Measurements from ENCODE around the gene TMEM127. TPM values are rescaled to one million over a fixed set of nuclear protein-coding genes. Genes with fewer than 3 reads are reported as not detected.
A peak's percentile ranks its signal among the peaks of the same experiment; 100 is the strongest.
"Not testable (repeated sequence)": the region's sequence is repeated elsewhere in the genome, so short reads cannot be mapped to it uniquely, and the experiment has no call there.

TMEM127 gene
- total RNA-seq, 4 donors from 2014 or later, result 27.1 to 38.8 (median 30.9) TPM

DNA sequence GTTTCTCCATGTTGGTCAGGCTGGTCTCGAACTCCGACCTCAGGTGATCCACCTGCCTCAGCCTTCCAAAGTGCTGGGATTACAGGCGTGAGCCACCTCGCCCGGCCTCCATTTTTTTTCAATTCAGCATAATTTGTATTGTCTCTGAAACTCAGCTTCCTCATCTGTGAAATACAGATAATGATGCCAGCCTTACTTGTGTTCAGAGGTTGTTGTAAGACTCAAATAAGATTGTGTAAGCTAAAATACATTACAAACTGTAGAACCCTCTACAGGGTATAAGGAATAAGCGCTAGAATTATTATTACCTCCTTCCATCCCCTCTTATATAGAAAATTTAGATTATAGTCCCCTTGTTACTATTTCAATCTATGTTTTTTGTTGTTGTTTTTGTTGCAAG lies 32.4 kb downstream of the TMEM127 start:
- peaks cover 8 to 9% of the 10 kb centered on the region in 2 donors for H3K4me1 ChIP-seq
- DNase-seq (no peak), ATAC-seq (no peak)
- H3K36me3 ChIP-seq, result no peaks in the 10 kb centered on the region
- intact Hi-C loops (cut with DNase I; ENCODE audit: low total_unique reads), result no loop called here
- no peaks in the 10 kb centered on the region for H3K9me3 ChIP-seq
- no peak overlapping the region for H3K27ac ChIP-seq
- in situ Hi-C loops (cut with MboI; ENCODE audit: low sequenced_read_pairs in 4 of 4), result no loop called here
- no peak for TF ChIP-seq POLR2A (IDR thresholded peaks at IDR 0.05)
- TF ChIP-seq, protein P1, sequence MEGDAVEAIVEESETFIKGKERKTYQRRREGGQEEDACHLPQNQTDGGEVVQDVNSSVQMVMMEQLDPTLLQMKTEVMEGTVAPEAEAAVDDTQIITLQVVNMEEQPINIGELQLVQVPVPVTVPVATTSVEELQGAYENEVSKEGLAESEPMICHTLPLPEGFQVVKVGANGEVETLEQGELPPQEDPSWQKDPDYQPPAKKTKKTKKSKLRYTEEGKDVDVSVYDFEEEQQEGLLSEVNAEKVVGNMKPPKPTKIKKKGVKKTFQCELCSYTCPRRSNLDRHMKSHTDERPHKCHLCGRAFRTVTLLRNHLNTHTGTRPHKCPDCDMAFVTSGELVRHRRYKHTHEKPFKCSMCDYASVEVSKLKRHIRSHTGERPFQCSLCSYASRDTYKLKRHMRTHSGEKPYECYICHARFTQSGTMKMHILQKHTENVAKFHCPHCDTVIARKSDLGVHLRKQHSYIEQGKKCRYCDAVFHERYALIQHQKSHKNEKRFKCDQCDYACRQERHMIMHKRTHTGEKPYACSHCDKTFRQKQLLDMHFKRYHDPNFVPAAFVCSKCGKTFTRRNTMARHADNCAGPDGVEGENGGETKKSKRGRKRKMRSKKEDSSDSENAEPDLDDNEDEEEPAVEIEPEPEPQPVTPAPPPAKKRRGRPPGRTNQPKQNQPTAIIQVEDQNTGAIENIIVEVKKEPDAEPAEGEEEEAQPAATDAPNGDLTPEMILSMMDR (IDR thresholded peaks at IDR 0.05 in 4 of 5, conservative IDR thresholded peaks at IDR 0.05 in 1 of 5), result no peak
- no peak overlapping the region for H3K4me3 ChIP-seq
- no peaks in the 10 kb centered on the region for H3K27me3 ChIP-seq

DNA sequence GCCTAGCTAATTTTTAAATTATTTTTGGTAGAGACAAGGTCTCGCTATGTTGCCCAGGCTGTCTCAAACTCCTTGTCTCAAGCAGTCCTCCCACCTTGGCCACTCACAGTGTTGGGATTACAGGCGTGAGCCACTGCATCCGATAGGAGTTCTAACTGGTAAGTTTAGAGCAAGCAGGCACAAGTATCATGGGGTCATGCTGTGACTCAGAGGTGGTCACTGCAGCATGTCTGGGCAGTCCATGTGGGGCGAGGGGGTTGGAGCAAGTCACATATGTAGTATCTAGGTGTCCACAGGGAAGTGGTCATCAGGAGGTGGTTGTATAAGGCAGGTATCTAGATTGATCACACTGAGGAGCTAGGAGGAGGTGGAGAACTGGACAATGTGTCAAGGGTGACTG lies 34.5 kb downstream of the TMEM127 start:
- no peak for TF ChIP-seq POLR2A (IDR thresholded peaks at IDR 0.05)
- TF ChIP-seq, protein P1 (IDR thresholded peaks at IDR 0.05 in 4 of 5, conservative IDR thresholded peaks at IDR 0.05 in 1 of 5), result no peak
- H3K4me3 ChIP-seq, result no peak overlapping the region
- in situ Hi-C loops (cut with MboI; ENCODE audit: low sequenced_read_pairs in 4 of 4) (no loop called here), intact Hi-C loops (cut with DNase I; ENCODE audit: low total_unique reads) (no loop called here)
- peaks cover 4 to 7% of the 10 kb centered on the region in 2 donors for H3K4me1 ChIP-seq
- ATAC-seq (no peak), DNase-seq (no peak)
- H3K27me3 ChIP-seq, result no peaks in the 10 kb centered on the region
- H3K9me3 ChIP-seq, result no peaks in the 10 kb centered on the region
- no peaks in the 10 kb centered on the region for H3K36me3 ChIP-seq
- no peak overlapping the region for H3K27ac ChIP-seq

DNA sequence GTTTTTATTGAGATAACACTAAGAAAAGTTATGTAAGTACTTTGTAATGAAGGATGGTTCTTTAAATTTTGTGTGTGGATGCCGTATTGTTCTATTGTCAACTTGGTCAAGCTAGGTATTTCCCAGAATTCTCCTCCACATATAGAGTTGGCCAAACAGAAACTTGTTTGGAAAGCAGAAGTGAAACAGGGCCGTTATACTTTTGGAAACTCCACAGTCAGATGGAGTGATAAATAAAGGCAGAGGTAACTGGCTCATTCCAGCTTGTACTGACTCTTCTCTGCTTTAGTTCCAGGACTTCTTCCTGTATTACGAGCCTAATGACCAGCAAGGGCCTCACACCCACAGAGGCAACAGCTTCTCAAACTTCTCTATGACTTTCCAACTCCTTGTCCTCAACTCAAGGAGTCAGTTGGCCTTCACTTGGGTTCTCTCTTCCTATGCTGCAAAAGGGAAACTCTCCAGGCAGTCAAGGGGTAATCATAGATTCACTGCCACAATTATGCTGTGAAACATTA lies 40.7 kb downstream of the TMEM127 start:
- intact Hi-C loops (cut with DNase I; ENCODE audit: low total_unique reads) (no loop called here), in situ Hi-C loops (cut with MboI; ENCODE audit: low sequenced_read_pairs in 4 of 4) (no loop called here)
- no peaks in the 10 kb centered on the region for H3K9me3 ChIP-seq
- no peak for ATAC-seq
- no peak for DNase-seq
- no peaks in the 10 kb centered on the region for H3K36me3 ChIP-seq
- H3K4me3 ChIP-seq, result no peak overlapping the region
- peaks cover 4 to 10% of the 10 kb centered on the region in 2 donors for H3K4me1 ChIP-seq
- H3K27ac ChIP-seq, result peak overlapping the region in 2 of 4 donors; percentile 17 to 33
- H3K27me3 ChIP-seq, result no peaks in the 10 kb centered on the region
- no peak for TF ChIP-seq POLR2A (IDR thresholded peaks at IDR 0.05)
- TF ChIP-seq, protein P1 (IDR thresholded peaks at IDR 0.05 in 4 of 5, conservative IDR thresholded peaks at IDR 0.05 in 1 of 5), result no peak

DNA sequence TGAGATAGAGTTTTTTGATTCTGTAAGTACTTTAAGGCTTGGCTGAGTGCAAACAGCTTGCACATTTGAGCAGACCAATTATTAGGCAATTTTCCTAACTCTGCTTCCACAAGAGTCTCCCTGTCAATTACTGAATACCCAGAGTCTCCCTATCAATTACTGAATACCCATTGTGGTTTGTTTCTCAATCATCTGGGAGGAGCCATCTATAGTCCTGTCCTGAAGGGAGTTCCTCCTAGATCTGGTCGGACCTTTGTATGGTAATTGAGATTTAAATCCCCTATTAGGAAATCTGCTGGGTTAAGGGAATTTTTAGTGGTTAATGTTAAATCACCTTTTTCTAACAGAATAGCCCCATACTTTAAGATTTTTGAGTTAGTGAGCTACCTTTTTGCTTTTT lies 44.7 kb downstream of the TMEM127 start:
- in situ Hi-C loops (cut with MboI; ENCODE audit: low sequenced_read_pairs in 4 of 4); DNase-seq; ATAC-seq; intact Hi-C loops (cut with DNase I; ENCODE audit: low total_unique reads); H3K9me3 ChIP-seq; H3K4me3 ChIP-seq; H3K36me3 ChIP-seq; H3K27me3 ChIP-seq: not testable (repeated sequence)
- peak overlapping the region in 2 of 4 donors; percentile 87 for H3K27ac ChIP-seq
- H3K4me1 ChIP-seq, result peaks cover 30 to 32% of the 10 kb centered on the region in 2 donors

DNA sequence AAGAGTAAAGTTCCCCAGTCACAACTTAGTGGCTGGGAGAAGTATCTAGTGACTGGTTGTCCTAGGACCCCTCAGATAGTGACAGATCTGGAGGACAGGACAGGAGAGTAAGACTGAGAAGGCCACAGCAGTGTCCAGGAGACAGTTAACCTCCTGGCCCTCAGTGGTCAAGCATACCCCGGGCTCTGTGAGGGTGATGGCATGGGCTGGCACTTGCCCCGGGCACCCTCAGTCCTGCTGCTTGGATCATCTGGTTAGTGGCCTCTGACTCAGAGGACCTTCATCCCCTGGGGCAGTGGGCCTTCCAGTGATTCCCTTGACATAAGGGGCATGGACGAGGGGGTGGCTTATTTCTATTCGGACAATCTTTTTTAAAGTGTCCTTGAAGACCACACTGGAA lies 45.8 kb downstream of the TMEM127 start:
- ATAC-seq; H3K27me3 ChIP-seq; H3K4me3 ChIP-seq; H3K36me3 ChIP-seq; in situ Hi-C loops (cut with MboI; ENCODE audit: low sequenced_read_pairs in 4 of 4); H3K9me3 ChIP-seq: not testable (repeated sequence)
- Histone ChIP-seq H3K4me1 (peaks cover 29 to 32% of the 10 kb centered on the region in 2 donors), H3K27ac (peak overlapping the region; percentile 87 to 89 (median 87))
- intact Hi-C loops (cut with DNase I; ENCODE audit: low total_unique reads), result loop anchor here (2.0 kb wide), 1 partner anchor 21 kb away; no protein-coding TSS in a partner anchor
- DNase-seq, result peak in 1 of 2 donors; percentile 65

Measured in gastrocnemius medialis (tissue), 4 donors.